PC-9 (cell line): ENCODE results near the gene RC3H1.

Experiments
- EZH2 ChIP-seq: fragments of 200-600 bp; sonication (generic); IDR thresholded peaks from 2 replicates; pipeline ENCODE4 v1.8.0; 2017; ENCODE audit warnings: antibody characterized with exemption, low read depth
- TF ChIP-seq, protein P1 (sequence below): fragments of 200-600 bp; sonication (generic); conservative IDR thresholded peaks from 2 replicates; pipeline ENCODE4 v1.6.1; 2017; ENCODE audit warnings: mixed run types, antibody characterized with exemption, mild to moderate bottlenecking, moderate library complexity

GRCh38 chr1:174052621-174053020 is 30.5 kb upstream of the RC3H1 start:
- TF ChIP-seq, protein P1, sequence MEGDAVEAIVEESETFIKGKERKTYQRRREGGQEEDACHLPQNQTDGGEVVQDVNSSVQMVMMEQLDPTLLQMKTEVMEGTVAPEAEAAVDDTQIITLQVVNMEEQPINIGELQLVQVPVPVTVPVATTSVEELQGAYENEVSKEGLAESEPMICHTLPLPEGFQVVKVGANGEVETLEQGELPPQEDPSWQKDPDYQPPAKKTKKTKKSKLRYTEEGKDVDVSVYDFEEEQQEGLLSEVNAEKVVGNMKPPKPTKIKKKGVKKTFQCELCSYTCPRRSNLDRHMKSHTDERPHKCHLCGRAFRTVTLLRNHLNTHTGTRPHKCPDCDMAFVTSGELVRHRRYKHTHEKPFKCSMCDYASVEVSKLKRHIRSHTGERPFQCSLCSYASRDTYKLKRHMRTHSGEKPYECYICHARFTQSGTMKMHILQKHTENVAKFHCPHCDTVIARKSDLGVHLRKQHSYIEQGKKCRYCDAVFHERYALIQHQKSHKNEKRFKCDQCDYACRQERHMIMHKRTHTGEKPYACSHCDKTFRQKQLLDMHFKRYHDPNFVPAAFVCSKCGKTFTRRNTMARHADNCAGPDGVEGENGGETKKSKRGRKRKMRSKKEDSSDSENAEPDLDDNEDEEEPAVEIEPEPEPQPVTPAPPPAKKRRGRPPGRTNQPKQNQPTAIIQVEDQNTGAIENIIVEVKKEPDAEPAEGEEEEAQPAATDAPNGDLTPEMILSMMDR = no peak
- TF ChIP-seq EZH2 = no peak
